GM20000 (cell line): ENCODE data around the gene FRY.

Experiments used
- DNase-seq: peaks from one replicate; pipeline ENCODE4 v3.0.0; 2012; ENCODE audit warnings: low spot score
- TF ChIP-seq, protein P1 (sequence below): IDR thresholded peaks from 2 replicates; pipeline ENCODE4 v1.5.1; 2012; ENCODE audit warnings: mild to moderate bottlenecking, control low read depth; ENCODE audit errors: extremely low read depth, missing control alignments

FRY gene

GRCh38 chr13:32265726-32266125 is 234.2 kb downstream of the FRY start:
- TF ChIP-seq, protein P1, sequence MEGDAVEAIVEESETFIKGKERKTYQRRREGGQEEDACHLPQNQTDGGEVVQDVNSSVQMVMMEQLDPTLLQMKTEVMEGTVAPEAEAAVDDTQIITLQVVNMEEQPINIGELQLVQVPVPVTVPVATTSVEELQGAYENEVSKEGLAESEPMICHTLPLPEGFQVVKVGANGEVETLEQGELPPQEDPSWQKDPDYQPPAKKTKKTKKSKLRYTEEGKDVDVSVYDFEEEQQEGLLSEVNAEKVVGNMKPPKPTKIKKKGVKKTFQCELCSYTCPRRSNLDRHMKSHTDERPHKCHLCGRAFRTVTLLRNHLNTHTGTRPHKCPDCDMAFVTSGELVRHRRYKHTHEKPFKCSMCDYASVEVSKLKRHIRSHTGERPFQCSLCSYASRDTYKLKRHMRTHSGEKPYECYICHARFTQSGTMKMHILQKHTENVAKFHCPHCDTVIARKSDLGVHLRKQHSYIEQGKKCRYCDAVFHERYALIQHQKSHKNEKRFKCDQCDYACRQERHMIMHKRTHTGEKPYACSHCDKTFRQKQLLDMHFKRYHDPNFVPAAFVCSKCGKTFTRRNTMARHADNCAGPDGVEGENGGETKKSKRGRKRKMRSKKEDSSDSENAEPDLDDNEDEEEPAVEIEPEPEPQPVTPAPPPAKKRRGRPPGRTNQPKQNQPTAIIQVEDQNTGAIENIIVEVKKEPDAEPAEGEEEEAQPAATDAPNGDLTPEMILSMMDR: no peak
- no peak for DNase-seq

GRCh38 chr13:32266130-32266529 is 234.6 kb downstream of the FRY start:
- DNase-seq: no peak
- TF ChIP-seq, protein P1: no peak

DNA sequence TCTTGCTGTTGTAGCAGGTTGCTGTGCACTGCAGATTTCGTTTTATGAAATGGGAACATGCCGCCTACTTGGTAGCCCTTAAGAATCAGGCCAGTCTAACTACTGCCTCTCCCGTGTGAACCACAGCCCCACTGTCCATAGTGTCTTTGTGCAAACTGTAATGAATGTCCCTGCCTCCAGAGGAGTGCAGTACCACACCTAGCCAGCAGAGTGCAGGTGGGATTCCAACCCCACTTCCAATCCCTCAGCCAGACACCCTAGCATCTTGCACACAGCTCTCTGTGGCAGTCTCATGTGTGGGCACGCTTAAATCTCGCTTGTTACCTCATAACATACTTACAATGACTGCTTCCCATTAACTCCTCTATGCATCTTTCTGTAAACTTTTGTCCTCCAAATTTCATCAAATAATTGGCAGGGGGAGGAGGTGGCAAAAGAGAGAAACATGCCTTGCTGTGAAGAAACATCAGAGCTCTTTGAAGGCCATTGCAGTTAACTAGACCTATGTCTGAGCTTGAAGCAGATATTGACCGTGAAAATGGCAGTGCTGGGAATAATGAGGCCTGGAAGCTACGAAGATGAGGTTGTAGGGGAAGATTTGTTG is 236.4 kb downstream of the FRY start:
- TF ChIP-seq, protein P1: peak; percentile 41
- DNase-seq: peak; percentile 27

GRCh38 chr13:32272021-32272683 is 240.6 kb downstream of the FRY start:
- TF ChIP-seq, protein P1: no peak
- DNase-seq: no peak

- TF ChIP-seq, protein P1: no peak
- no peak for DNase-seq
These were observed 246.3 kb downstream of the FRY start for GRCh38 chr13:32277839-32278238.

GRCh38 chr13:32278426-32278825 is 246.9 kb downstream of the FRY start:
- peak; percentile 18 for DNase-seq
- TF ChIP-seq, protein P1: no peak

DNA sequence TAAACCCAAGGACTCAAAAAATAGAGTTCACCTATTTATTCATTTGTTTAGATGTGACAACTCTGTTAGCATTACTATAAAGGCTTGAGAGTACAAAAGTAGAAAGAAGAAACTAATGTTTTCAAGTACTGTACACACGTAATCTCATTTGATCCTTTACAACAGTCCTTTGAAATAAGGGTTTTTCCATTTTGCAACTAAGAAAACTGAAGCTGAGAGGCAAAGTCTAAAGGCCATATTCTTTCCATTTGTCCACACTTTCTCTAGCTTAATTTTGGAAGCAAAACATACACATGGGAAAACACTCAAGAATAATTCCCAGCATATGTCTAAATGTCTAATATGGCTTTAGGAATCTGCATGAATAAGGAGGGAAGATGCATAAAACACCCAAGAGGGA is 249.5 kb downstream of the FRY start:
- TF ChIP-seq, protein P1: no peak

More for the DNA sequence above, 249.5 kb downstream of the FRY start:
- no peak for DNase-seq
